HG03442 (cell line): ENCODE results near the gene TNKS1BP1.
"Not testable (repeated sequence)": the region's sequence is repeated elsewhere in the genome, so short reads cannot be mapped to it uniquely, and the experiment has no call there.

Experiments used
- ATAC-seq: cut with Tn5 transposase; IDR thresholded peaks from one replicate; pipeline ENCODE4 v1.9.1; 2021; ENCODE audit warnings: mild to moderate bottlenecking, moderate library complexity; ENCODE audit not compliant: unreplicated experiment

Gene TNKS1BP1

DNA sequence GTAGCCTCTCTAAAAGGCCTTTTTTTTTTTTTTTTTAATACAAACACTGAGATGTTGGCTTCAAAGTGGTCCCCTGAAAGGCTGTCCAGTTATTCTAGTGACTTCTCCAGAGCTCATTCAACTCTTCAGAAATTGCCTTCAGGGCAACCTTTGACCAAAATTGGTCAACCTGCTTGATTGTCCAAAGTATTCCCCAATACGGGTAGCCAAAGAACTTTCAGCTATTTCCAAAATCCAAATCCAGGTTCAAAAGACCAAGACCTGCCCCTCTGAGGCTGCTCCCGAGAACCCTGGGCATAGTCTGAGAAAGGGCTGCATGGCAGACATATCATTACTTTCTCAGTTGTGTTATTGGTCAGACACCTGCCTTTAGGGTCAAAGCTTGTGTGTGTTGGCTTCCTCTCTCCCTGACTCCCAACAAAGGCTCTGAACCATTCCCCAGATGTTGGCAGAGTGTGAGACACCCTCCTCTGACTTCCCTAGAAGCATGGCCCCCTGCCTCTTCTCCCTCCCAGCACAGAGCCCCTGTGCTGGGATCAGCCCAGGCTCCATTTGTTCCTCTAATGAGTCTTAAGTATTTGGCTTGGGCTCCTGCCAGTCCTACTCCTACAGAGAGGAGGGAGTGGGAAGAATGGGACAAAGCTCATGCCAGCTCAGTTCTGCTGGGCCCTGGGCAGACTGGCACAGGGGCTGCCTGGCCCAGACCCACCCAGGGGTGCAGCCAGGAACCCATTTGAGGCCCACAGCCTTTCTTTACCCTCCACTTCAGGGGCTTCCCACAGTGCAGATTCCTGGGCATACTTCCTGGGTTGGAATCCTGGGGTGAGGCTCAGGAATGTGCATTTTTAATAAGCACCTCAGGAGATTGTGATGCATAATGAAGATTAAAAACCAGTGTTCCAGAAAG lies 30.3 kb downstream of the TNKS1BP1 start:
- ATAC-seq, result no peak

GRCh38 chr11:57290288-57290687 lies 34.5 kb downstream of the TNKS1BP1 start:
- no peak for ATAC-seq

- no peak for ATAC-seq
Measured at GRCh38 chr11:57288771-57289579, 35.8 kb downstream of the TNKS1BP1 start.

- ATAC-seq, result no peak
Measured at GRCh38 chr11:57287884-57288283, 36.9 kb downstream of the TNKS1BP1 start.

- ATAC-seq, result no peak
Measured at GRCh38 chr11:57283231-57283990, 41.3 kb downstream of the TNKS1BP1 start.

DNA sequence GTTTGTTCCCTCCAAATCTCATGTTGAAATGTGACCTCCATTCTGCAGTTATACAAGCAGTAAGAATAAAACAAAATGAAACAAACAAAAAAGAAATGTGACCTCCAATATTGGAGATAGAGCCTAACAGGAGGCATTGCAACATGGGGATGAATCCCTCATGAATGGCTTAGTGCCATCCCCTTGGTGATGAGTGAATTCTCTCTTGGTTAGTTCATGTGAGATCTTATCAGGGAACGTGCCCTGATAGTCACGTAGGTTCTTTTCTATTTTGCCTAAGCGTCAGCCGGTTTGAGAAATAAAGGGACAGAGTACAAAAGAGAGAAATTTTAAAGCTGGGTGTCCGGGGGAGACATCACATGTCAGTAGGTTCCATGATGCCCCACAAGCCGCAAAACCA lies 43.2 kb downstream of the TNKS1BP1 start:
- ATAC-seq, result not testable (repeated sequence)

- ATAC-seq, result no peak
Measured at GRCh38 chr11:57279116-57279515, 45.6 kb downstream of the TNKS1BP1 start.

DNA sequence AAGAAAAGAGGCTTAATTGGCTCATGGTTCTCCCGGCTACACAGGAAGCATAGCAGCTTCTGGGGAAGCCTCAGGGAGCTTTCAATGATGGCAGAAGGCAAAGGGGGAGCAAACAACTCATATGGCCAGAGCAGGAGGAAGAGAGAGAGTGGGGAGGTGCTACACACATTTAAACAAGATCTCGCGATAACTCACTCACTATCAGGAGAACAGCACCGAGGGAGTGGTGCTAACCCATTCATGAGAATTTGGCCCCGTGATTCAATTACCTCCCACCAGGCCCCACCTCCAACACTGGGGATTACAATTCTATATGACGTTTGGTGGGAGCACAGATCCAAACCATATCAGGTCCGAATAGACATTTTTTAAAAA lies 46.0 kb downstream of the TNKS1BP1 start:
- ATAC-seq, result no peak

DNA sequence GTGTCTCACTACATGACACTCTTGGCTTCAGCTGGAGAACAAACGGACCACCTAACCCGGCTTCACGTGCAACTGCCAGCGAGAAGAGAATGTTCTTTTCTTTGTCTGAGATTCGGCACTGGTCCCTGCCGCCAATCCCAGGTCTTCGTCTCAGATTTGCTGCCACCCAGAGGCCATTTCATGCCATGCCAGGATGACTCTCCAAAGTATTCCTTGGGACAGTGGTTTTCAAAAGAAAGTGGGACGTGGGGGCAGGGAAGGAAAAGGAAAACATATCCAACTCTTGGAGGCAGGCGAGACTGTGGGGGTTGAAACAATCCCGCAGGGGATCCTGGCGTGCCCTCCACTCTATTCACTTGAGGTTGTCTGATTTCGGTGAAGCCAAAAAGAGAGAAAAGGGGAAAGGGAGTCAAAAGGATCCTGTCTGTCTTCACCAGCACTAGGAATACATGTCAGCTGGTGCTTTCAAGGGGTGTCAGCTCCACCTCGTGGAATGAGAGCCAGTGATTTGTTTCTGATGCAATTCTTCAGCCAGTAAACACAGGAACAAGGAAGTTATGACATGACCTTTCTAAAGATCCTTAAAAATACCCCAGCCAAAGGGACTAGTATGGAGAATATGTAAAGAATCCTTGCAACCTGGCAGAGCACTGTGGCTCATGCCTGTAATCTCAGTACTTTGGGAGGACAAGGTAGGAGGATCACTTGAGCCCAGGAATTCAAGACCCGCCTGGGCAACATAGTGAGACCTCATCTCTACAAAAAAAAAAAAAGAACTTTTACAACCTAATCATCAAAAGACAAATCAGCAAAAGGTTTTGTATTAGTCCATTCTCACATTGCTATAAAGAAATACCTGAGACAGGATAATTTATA lies 46.7 kb downstream of the TNKS1BP1 start:
- ATAC-seq, result peak; percentile 91

- ATAC-seq, result no peak
Measured at GRCh38 chr11:57276971-57277675, 47.6 kb downstream of the TNKS1BP1 start.

DNA sequence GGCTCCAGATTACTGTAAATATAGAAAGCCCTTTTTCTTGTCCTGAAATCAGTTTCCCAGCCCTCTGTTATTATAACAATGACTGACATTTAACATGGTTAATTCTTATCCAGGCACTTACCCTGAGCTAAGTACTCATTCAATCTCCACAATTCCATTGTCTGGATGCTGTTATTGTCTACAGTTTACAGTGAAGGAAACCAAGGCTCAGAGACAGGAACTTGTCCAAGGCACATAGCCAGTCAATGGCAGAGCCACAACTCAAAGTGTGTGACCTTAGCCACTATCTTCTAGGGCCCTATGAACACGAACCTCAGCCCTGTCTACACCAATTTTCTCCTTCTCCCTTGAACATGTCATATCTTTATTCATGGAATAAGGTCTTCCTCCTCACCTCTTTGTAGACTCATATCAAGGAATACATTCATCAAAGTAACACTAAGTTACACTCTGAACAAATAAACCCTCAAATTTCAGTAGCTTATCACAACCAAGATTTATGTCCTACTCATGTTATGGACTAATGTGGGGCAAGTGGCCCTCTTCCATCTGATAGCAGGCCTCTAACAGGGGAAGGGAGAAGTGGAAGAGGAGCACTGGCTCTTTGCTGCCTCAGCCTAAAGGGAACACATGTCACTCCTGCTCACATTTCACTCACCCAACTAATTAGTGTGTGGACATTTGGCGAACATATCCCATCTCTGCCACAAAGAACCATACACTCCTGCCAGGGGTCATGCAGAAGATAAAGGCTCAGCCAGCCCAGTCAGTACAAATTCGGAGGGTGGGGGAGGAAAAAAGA lies 48.4 kb downstream of the TNKS1BP1 start:
- ATAC-seq, result no peak

DNA sequence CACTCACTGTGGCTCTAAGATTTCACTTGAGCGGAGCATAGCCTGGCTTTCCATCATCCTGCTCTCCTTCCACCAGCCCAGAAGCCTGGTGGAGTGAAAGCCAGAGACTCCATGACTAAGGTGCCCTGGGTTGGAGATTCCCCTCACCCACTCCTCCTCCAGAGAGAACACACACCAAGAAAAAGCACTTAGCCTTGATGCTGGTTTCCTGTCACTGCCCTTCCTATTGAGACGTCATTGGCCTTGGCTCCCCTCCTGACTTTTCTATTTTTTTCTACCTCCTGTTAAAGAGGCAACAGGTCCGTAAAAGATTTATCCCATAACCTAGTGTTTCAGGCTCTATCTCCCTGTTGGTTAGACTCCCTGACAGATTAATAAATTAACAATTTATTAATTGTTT lies 49.2 kb downstream of the TNKS1BP1 start:
- no peak for ATAC-seq

GRCh38 chr11:57274904-57275498 lies 49.8 kb downstream of the TNKS1BP1 start:
- no peak for ATAC-seq

DNA sequence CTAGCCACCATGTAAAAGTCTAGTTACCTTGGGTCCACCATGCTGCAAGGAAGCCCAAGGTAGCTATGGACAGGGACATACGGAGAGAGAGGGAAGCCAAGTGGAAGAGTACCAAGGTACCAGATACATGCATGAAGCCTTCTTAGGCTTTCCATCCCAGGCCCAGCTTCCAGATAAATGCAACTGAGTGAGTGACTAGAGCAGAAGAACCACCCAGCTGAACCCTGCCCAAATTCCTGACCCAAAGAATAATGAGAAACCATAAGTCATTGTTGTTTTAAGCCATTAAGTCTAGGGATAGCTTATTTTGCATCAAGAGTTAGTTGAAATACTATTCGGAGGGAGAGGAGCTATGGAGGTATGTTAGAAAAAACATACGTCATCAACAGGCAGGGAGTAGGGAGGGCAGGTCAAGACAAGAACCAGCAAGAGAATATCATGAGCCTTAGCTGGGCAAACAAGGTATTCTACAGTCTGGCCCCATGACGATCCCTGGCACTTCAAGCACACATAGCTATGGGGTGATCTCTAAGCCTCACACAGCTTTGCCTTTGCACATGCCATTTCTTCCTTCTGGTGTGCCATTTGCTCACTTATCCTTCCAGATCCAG lies 51.2 kb downstream of the TNKS1BP1 start:
- no peak for ATAC-seq

DNA sequence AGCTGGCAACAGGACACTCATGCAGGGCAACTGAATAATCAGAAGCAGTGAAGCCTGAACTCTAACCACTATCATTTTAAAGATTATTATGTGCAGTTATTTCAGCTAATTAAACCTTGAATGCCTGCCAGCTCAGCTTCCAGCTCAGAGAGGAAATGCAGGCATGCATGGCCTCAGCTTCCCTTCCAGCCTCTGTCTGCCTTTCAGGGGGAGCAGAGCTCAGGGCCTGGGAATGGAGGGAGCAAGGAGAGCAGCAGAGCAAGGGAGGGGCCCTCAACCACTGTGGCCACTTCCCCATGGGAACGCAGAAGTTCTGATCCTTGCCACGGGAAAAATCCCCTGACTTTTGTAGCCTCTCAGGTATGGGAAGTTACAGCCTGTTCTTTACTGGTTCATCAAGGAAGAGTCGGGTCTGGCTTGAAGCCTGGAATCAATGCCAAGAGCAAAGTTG lies 55.2 kb downstream of the TNKS1BP1 start:
- ATAC-seq, result no peak

GRCh38 chr11:57266157-57266556 lies 58.6 kb downstream of the TNKS1BP1 start:
- ATAC-seq, result no peak

- no peak for ATAC-seq
Measured at GRCh38 chr11:57263351-57263750, 61.4 kb downstream of the TNKS1BP1 start.

DNA sequence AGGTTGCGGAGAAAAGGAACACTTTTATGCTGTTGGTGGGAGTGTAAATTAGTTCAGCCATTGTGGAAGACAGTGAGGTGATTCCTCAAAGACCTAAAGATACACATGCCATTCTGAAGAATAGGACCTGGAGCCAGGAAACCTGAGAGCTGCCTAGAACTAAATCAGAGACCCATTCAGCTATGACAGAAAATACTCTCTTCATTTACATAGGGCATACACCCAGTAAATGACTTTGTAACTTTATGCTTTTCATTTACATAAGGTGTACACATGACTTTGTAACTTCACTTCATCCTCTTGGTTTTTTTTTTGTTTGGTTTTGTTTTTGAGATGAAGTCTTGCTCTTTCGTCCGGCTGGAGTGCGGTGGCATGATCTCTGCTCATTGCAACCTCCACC lies 62.6 kb downstream of the TNKS1BP1 start:
- no peak for ATAC-seq
